DND-41 (cell line): ENCODE measurements around the gene TMEM63B.

Experiments used
- EZH2 ChIP-seq: IDR thresholded peaks from 3 replicates; pipeline ENCODE4 v1.6.1; 2012; ENCODE audit warnings: borderline replicate concordance, low read depth, mild to moderate bottlenecking, moderate library complexity, low read length, inconsistent platforms; ENCODE audit not compliant: severe bottlenecking
- TF ChIP-seq, protein P1 (sequence below): IDR thresholded peaks from 2 replicates; pipeline ENCODE4 v1.5.1; 2012; ENCODE audit warnings: borderline replicate concordance, low read length, moderate library complexity, mild to moderate bottlenecking; ENCODE audit not compliant: poor library complexity, severe bottlenecking; ENCODE audit errors: extremely low read depth

GRCh38 chr6:44116641-44117382, 10.5 kb upstream of the TMEM63B start:
- TF ChIP-seq, protein P1, sequence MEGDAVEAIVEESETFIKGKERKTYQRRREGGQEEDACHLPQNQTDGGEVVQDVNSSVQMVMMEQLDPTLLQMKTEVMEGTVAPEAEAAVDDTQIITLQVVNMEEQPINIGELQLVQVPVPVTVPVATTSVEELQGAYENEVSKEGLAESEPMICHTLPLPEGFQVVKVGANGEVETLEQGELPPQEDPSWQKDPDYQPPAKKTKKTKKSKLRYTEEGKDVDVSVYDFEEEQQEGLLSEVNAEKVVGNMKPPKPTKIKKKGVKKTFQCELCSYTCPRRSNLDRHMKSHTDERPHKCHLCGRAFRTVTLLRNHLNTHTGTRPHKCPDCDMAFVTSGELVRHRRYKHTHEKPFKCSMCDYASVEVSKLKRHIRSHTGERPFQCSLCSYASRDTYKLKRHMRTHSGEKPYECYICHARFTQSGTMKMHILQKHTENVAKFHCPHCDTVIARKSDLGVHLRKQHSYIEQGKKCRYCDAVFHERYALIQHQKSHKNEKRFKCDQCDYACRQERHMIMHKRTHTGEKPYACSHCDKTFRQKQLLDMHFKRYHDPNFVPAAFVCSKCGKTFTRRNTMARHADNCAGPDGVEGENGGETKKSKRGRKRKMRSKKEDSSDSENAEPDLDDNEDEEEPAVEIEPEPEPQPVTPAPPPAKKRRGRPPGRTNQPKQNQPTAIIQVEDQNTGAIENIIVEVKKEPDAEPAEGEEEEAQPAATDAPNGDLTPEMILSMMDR, result no peak
- TF ChIP-seq EZH2, result no peak
